ENCODE results near the gene ITIH4.

ITIH4 gene

GRCh38 chr3:52817221-52817620 lies 13.3 kb downstream of the ITIH4 start:
- Histone ChIP-seq H3K4me1 (ENCODE audit: control insufficient read depth, insufficient read depth, low read length, unreplicated experiment) (no peaks in the 10 kb centered on the region), H3K27me3 (ENCODE audit: insufficient read depth, low read length) (no peaks in the 10 kb centered on the region), H3K27ac (ENCODE audit: low read depth, low read length) (no peak overlapping the region), H2AFZ (ENCODE audit: low read length, unreplicated experiment) (no peak overlapping the region), H3K36me3 (ENCODE audit: insufficient read depth, low read length) (no peaks in the 10 kb centered on the region), H3K4me3 (ENCODE audit: low read depth, low read length) (no peak overlapping the region), H3K79me2 (ENCODE audit: control insufficient read depth, insufficient read depth, low read length, unreplicated experiment) (no peaks in the 10 kb centered on the region)

GRCh38 chr3:52816654-52817053 lies 13.8 kb downstream of the ITIH4 start:
- Histone ChIP-seq H3K79me2 (ENCODE audit: control insufficient read depth, insufficient read depth, low read length, unreplicated experiment) (no peaks in the 10 kb centered on the region), H3K27me3 (ENCODE audit: insufficient read depth, low read length) (no peaks in the 10 kb centered on the region), H3K4me1 (ENCODE audit: control insufficient read depth, insufficient read depth, low read length, unreplicated experiment) (no peaks in the 10 kb centered on the region), H3K4me3 (ENCODE audit: low read depth, low read length) (no peak overlapping the region), H3K36me3 (ENCODE audit: insufficient read depth, low read length) (no peaks in the 10 kb centered on the region), H3K27ac (ENCODE audit: low read depth, low read length) (no peak overlapping the region), H2AFZ (ENCODE audit: low read length, unreplicated experiment) (no peak overlapping the region)

- Histone ChIP-seq H3K27ac (ENCODE audit: low read depth, low read length) (no peak overlapping the region), H3K4me1 (ENCODE audit: control insufficient read depth, insufficient read depth, low read length, unreplicated experiment) (no peaks in the 10 kb centered on the region), H3K79me2 (ENCODE audit: control insufficient read depth, insufficient read depth, low read length, unreplicated experiment) (no peaks in the 10 kb centered on the region), H2AFZ (ENCODE audit: low read length, unreplicated experiment) (no peak overlapping the region), H3K4me3 (ENCODE audit: low read depth, low read length) (no peak overlapping the region), H3K36me3 (ENCODE audit: insufficient read depth, low read length) (no peaks in the 10 kb centered on the region), H3K27me3 (ENCODE audit: insufficient read depth, low read length) (no peaks in the 10 kb centered on the region)
These were observed 14.3 kb downstream of the ITIH4 start for GRCh38 chr3:52816199-52816598.

GRCh38 chr3:52813810-52814209 lies 16.7 kb downstream of the ITIH4 start:
- Histone ChIP-seq H3K4me1 (ENCODE audit: control insufficient read depth, insufficient read depth, low read length, unreplicated experiment) (no peaks in the 10 kb centered on the region), H3K27ac (ENCODE audit: low read depth, low read length) (no peak overlapping the region), H3K79me2 (ENCODE audit: control insufficient read depth, insufficient read depth, low read length, unreplicated experiment) (no peaks in the 10 kb centered on the region), H3K27me3 (ENCODE audit: insufficient read depth, low read length) (peaks cover 8% of the 10 kb centered on the region; the same call in 1 of the 2 replicates), H3K36me3 (ENCODE audit: insufficient read depth, low read length) (no peaks in the 10 kb centered on the region), H3K4me3 (ENCODE audit: low read depth, low read length) (no peak overlapping the region), H2AFZ (ENCODE audit: low read length, unreplicated experiment) (no peak overlapping the region)

GRCh38 chr3:52811452-52812011 lies 18.9 kb downstream of the ITIH4 start:
- peaks cover 14% of the 10 kb centered on the region; the same call in 1 of the 2 replicates for H3K27me3 ChIP-seq (ENCODE audit: insufficient read depth, low read length)
- no peak overlapping the region for H3K4me3 ChIP-seq (ENCODE audit: low read depth, low read length)
- H2AFZ ChIP-seq (ENCODE audit: low read length, unreplicated experiment), result no peak overlapping the region
- no peaks in the 10 kb centered on the region for H3K79me2 ChIP-seq (ENCODE audit: control insufficient read depth, insufficient read depth, low read length, unreplicated experiment)
- H3K27ac ChIP-seq (ENCODE audit: low read depth, low read length), result no peak overlapping the region
- H3K4me1 ChIP-seq (ENCODE audit: control insufficient read depth, insufficient read depth, low read length, unreplicated experiment), result no peaks in the 10 kb centered on the region
- no peaks in the 10 kb centered on the region for H3K36me3 ChIP-seq (ENCODE audit: insufficient read depth, low read length)

GRCh38 chr3:52810923-52811322 lies 19.5 kb downstream of the ITIH4 start:
- peaks cover 14% of the 10 kb centered on the region; the same call in 1 of the 2 replicates for H3K27me3 ChIP-seq (ENCODE audit: insufficient read depth, low read length)
- H2AFZ ChIP-seq (ENCODE audit: low read length, unreplicated experiment), result no peak overlapping the region
- H3K27ac ChIP-seq (ENCODE audit: low read depth, low read length), result no peak overlapping the region
- H3K79me2 ChIP-seq (ENCODE audit: control insufficient read depth, insufficient read depth, low read length, unreplicated experiment), result no peaks in the 10 kb centered on the region
- no peaks in the 10 kb centered on the region for H3K36me3 ChIP-seq (ENCODE audit: insufficient read depth, low read length)
- no peak overlapping the region for H3K4me3 ChIP-seq (ENCODE audit: low read depth, low read length)
- H3K4me1 ChIP-seq (ENCODE audit: control insufficient read depth, insufficient read depth, low read length, unreplicated experiment), result no peaks in the 10 kb centered on the region

GRCh38 chr3:52809662-52810377 lies 20.7 kb downstream of the ITIH4 start:
- H3K4me1 ChIP-seq (ENCODE audit: control insufficient read depth, insufficient read depth, low read length, unreplicated experiment), result no peaks in the 10 kb centered on the region
- no peak overlapping the region for H2AFZ ChIP-seq (ENCODE audit: low read length, unreplicated experiment)
- no peak overlapping the region for H3K27ac ChIP-seq (ENCODE audit: low read depth, low read length)
- no peak overlapping the region for H3K4me3 ChIP-seq (ENCODE audit: low read depth, low read length)
- no peaks in the 10 kb centered on the region for H3K79me2 ChIP-seq (ENCODE audit: control insufficient read depth, insufficient read depth, low read length, unreplicated experiment)
- H3K27me3 ChIP-seq (ENCODE audit: insufficient read depth, low read length), result peaks cover 14% of the 10 kb centered on the region; the same call in 1 of the 2 replicates
- no peaks in the 10 kb centered on the region for H3K36me3 ChIP-seq (ENCODE audit: insufficient read depth, low read length)

- H3K79me2 ChIP-seq (ENCODE audit: control insufficient read depth, insufficient read depth, low read length, unreplicated experiment), result no peaks in the 10 kb centered on the region
- no peak overlapping the region for H3K27ac ChIP-seq (ENCODE audit: low read depth, low read length)
- no peaks in the 10 kb centered on the region for H3K4me1 ChIP-seq (ENCODE audit: control insufficient read depth, insufficient read depth, low read length, unreplicated experiment)
- H2AFZ ChIP-seq (ENCODE audit: low read length, unreplicated experiment), result no peak overlapping the region
- H3K4me3 ChIP-seq (ENCODE audit: low read depth, low read length), result no peak overlapping the region
- H3K27me3 ChIP-seq (ENCODE audit: insufficient read depth, low read length), result peaks cover 14% of the 10 kb centered on the region; the same call in 1 of the 2 replicates
- H3K36me3 ChIP-seq (ENCODE audit: insufficient read depth, low read length), result no peaks in the 10 kb centered on the region
These were observed 21.3 kb downstream of the ITIH4 start for GRCh38 chr3:52809149-52809548.

GRCh38 chr3:52805270-52806039 lies 25.0 kb downstream of the ITIH4 start:
- Histone ChIP-seq H3K36me3 (ENCODE audit: insufficient read depth, low read length) (no peaks in the 10 kb centered on the region), H2AFZ (ENCODE audit: low read length, unreplicated experiment) (no peak overlapping the region), H3K4me1 (ENCODE audit: control insufficient read depth, insufficient read depth, low read length, unreplicated experiment) (no peaks in the 10 kb centered on the region), H3K27me3 (ENCODE audit: insufficient read depth, low read length) (peaks cover 14% of the 10 kb centered on the region; the same call in 1 of the 2 replicates), H3K4me3 (ENCODE audit: low read depth, low read length) (no peak overlapping the region), H3K79me2 (ENCODE audit: control insufficient read depth, insufficient read depth, low read length, unreplicated experiment) (no peaks in the 10 kb centered on the region), H3K27ac (ENCODE audit: low read depth, low read length) (no peak overlapping the region)

- no peaks in the 10 kb centered on the region for H3K4me1 ChIP-seq (ENCODE audit: control insufficient read depth, insufficient read depth, low read length, unreplicated experiment)
- H3K36me3 ChIP-seq (ENCODE audit: insufficient read depth, low read length), result no peaks in the 10 kb centered on the region
- H2AFZ ChIP-seq (ENCODE audit: low read length, unreplicated experiment), result no peak overlapping the region
These were observed 28.6 kb downstream of the ITIH4 start for GRCh38 chr3:52801839-52802238.

More at GRCh38 chr3:52801839-52802238, 28.6 kb downstream of the ITIH4 start:
- Histone ChIP-seq H3K27me3 (ENCODE audit: insufficient read depth, low read length) (no peaks in the 10 kb centered on the region), H3K4me3 (ENCODE audit: low read depth, low read length) (no peak overlapping the region), H3K79me2 (ENCODE audit: control insufficient read depth, insufficient read depth, low read length, unreplicated experiment) (no peaks in the 10 kb centered on the region), H3K27ac (ENCODE audit: low read depth, low read length) (no peak overlapping the region)

All from ACC112 (cell line).